Measurements from ENCODE around the gene NAMPT.

- TF ChIP-seq REST (IDR thresholded peaks at IDR 0.05; ENCODE audit: low read depth) (no peak), RAD21 (IDR thresholded peaks at IDR 0.05; ENCODE audit: low read depth) (no peak), YY1 (IDR thresholded peaks at IDR 0.05; ENCODE audit: low read depth) (no peak), CEBPB (IDR thresholded peaks at IDR 0.05) (no peak), FOXM1 (IDR thresholded peaks at IDR 0.05; ENCODE audit: borderline replicate concordance, low read depth) (no peak), USF1 (IDR thresholded peaks at IDR 0.05) (no peak)
Observed at GRCh38 chr7:106283501-106283830, 1.3 kb downstream of the NAMPT start.
